HepG2 (cell line): ENCODE measurements around the gene HDAC4. TPM values are rescaled to one million over a fixed set of nuclear protein-coding genes. Genes with fewer than 3 reads are reported as not detected.
A peak's percentile ranks its signal among the peaks of the same experiment; 100 is the strongest.

Source experiments
- ATAC-seq: fragments of 200-7000 bp; cut with Tn5 transposase; 3 replicates; pipeline ENCODE4 v1.9.1; 2020; ENCODE audit warnings: mild to moderate bottlenecking, moderate library complexity
- BruUV-seq: library from RNA; stranded (reverse); fragments of 400-500 nt; replicated peaks from 2 replicates; lab custom pipeline; 2021; lab: Mats Ljungman, UMichigan
- CTCF ChIA-PET: fragments of 300-600 bp; formaldehyde crosslinking; extraction: SDS; loops from one replicate; lab custom pipeline; 2021; ENCODE audit warnings: low total read pairs, inconsistent platforms, low intra/inter-chr PET ratio; lab: Yijun Ruan, JAX
- POLR2A ChIA-PET: fragments of 350-600 bp; sonication (Branson Sonifier 250); formaldehyde crosslinking; loops from one replicate; lab custom pipeline; 2020; ENCODE audit warnings: antibody characterized with exemption, inconsistent platforms; lab: Yijun Ruan, JAX
- DNase-seq: peaks from one replicate; pipeline ENCODE4 v3.0.0-alpha.2; 2015; ENCODE audit warnings: low spot score
- FAIRE-seq: peaks from 3 replicates; lab custom pipeline; 2011; peaks lifted over from hg19 to GRCh38; lab: Jason Lieb, UNC
- H2AFZ ChIP-seq: one replicate; pipeline ENCODE4 v1.6.1; 2011; ENCODE audit warnings: low read length, inconsistent platforms
- H3K27ac ChIP-seq: fragments of 300-600 bp; 3 replicates; pipeline ENCODE4 v1.8.0; 2011; ENCODE audit warnings: mixed run types, mild to moderate bottlenecking, mixed read lengths, low read length, inconsistent platforms; ENCODE audit not compliant: insufficient read depth; ENCODE audit errors: extremely low read length
- H3K27me3 ChIP-seq, 2 experiments: fragments of 200-600 bp in 1 of 2; 2 replicates in 1 of 2; 3 replicates in 1 of 2; pipeline versions ENCODE4 v1.6.0 to v1.8.0; 2011; ENCODE audit warnings: low read length in 2 of 2, mild to moderate bottlenecking in 2 of 2, moderate library complexity in 2 of 2, inconsistent platforms in 1 of 2; ENCODE audit not compliant: insufficient read depth in 2 of 2, control insufficient read depth in 1 of 2
- H3K36me3 ChIP-seq, 2 experiments: fragments of 200-600 bp in 1 of 2; replicated peaks in 1 of 2; 2 replicates in 1 of 2; 3 replicates in 1 of 2; pipeline versions ENCODE4 v1.5.1 to v1.8.0; 2011; ENCODE audit warnings: low read length in 2 of 2, inconsistent platforms in 1 of 2; ENCODE audit not compliant: insufficient read depth in 2 of 2, control insufficient read depth in 1 of 2
- H3K4me1 ChIP-seq: 2 replicates; pipeline ENCODE4 v1.5.1; 2012; ENCODE audit warnings: low read length, inconsistent platforms; ENCODE audit not compliant: insufficient read depth
- H3K4me2 ChIP-seq: 2 replicates; pipeline ENCODE4 v1.6.0; 2011; ENCODE audit warnings: low read depth, low read length, inconsistent platforms
- H3K4me3 ChIP-seq, 3 experiments: fragments of 200-600 bp in 1 of 3; sonication (generic), shearing (Covaris generic) in 1 of 3; replicated peaks in 1 of 3; 2 replicates each; pipeline ENCODE4 v1.5.1; 2011 to 2016; ENCODE audit warnings: low read length in 3 of 3, inconsistent platforms in 2 of 3, low read depth in 2 of 3, mild to moderate bottlenecking in 2 of 3, control low read depth in 1 of 3, mixed read lengths in 1 of 3; ENCODE audit not compliant: insufficient read depth in 1 of 3
- H3K79me2 ChIP-seq: one replicate; pipeline ENCODE4 v1.6.1; 2011; ENCODE audit warnings: low read length, inconsistent platforms; ENCODE audit not compliant: insufficient read depth
- H3K9ac ChIP-seq: 2 replicates; pipeline ENCODE4 v1.6.0; 2011; ENCODE audit warnings: mild to moderate bottlenecking, low read depth, low read length, inconsistent platforms; ENCODE audit not compliant: insufficient read depth
- H3K9me3 ChIP-seq: 2 replicates; pipeline ENCODE4 v1.5.1; 2012; ENCODE audit warnings: mild to moderate bottlenecking, low read length
- H4K20me1 ChIP-seq: 2 replicates; pipeline ENCODE4 v1.6.0; 2011; ENCODE audit warnings: inconsistent platforms, mild to moderate bottlenecking, low read length, moderate library complexity; ENCODE audit not compliant: insufficient read depth
- CBFB ChIP-seq: sonication (generic); formaldehyde crosslinking; IDR thresholded peaks from 2 replicates; pipeline ENCODE4 v1.4.0; 2020; ENCODE audit warnings: missing genetic modification reagents
- DMTF1 ChIP-seq: sonication (generic); formaldehyde crosslinking; IDR thresholded peaks from 2 replicates; pipeline ENCODE4 v1.4.0; 2020; ENCODE audit warnings: mild to moderate bottlenecking, missing genetic modification reagents
- GMEB1 ChIP-seq: sonication (generic); formaldehyde crosslinking; IDR thresholded peaks from 2 replicates; pipeline ENCODE4 v1.5.1; 2020; ENCODE audit warnings: missing genetic modification reagents, mild to moderate bottlenecking, borderline replicate concordance
- HNRNPUL1 ChIP-seq: fragments of 200-400 bp; formaldehyde crosslinking; IDR thresholded peaks from 2 replicates; pipeline ENCODE4 v1.6.1; 2017; ENCODE audit warnings: low read depth, mild to moderate bottlenecking, low read length, moderate library complexity
- SMAD1 ChIP-seq: sonication (generic); formaldehyde crosslinking; IDR thresholded peaks from 2 replicates; pipeline ENCODE4 v1.4.0; 2020; ENCODE audit warnings: missing genetic modification reagents, low read depth, mild to moderate bottlenecking, borderline replicate concordance
- SOX13 ChIP-seq, 3 experiments: fragments of 450-650 bp in 1 of 3; sonication (generic) in 1 of 3; formaldehyde crosslinking in 1 of 3; IDR thresholded peaks in 2 of 3; conservative IDR thresholded peaks in 1 of 3; 2 replicates each; pipeline versions ENCODE4 v1.5.0 to v1.6.1; 2016 to 2020; ENCODE audit warnings: antibody characterized with exemption in 1 of 3, mild to moderate bottlenecking in 1 of 3, missing compliant biosample characterization in 1 of 3, missing genetic modification reagents in 1 of 3, moderate library complexity in 1 of 3
- ZMYM4 ChIP-seq: sonication (generic); formaldehyde crosslinking; IDR thresholded peaks from 2 replicates; pipeline ENCODE4 v1.8.1; 2023; ENCODE audit warnings: mild to moderate bottlenecking, missing genetic modification reagents
- ZNF138 ChIP-seq: sonication (generic); formaldehyde crosslinking; IDR thresholded peaks from 2 replicates; pipeline ENCODE4 v1.5.0; 2020; ENCODE audit warnings: mild to moderate bottlenecking, low read depth, missing genetic modification reagents
- ZNF430 ChIP-seq: sonication (generic); formaldehyde crosslinking; IDR thresholded peaks from 2 replicates; pipeline ENCODE4 v1.9.0; 2021; ENCODE audit warnings: mild to moderate bottlenecking, missing genetic modification reagents
- ZNF670 ChIP-seq: sonication (generic); formaldehyde crosslinking; IDR thresholded peaks from 2 replicates; pipeline ENCODE4 v1.8.0; 2022; ENCODE audit warnings: mild to moderate bottlenecking, missing genetic modification reagents, borderline replicate concordance
- ZNF691 ChIP-seq: sonication (generic); formaldehyde crosslinking; IDR thresholded peaks from 2 replicates; pipeline ENCODE4 v1.4.0; 2020; ENCODE audit warnings: missing genetic modification reagents, low read depth, mild to moderate bottlenecking, borderline replicate concordance
- WGBS: methylation state at CpG from one replicate; pipeline ENCODE4 v1.1.6; 2017; ENCODE audit warnings: low lambda C conversion rate; 5-methylcytosine and 5-hydroxymethylcytosine counted together
- in situ Hi-C: cut with HindIII; loops from 2 replicates; pipeline ENCODE4 v1.10.0; 2017; ENCODE audit warnings: low pct_unique_long_range_greater_than_20kb; ENCODE audit not compliant: extremely low pct_ligation_motif_present
- intact Hi-C: fragments of 100-400 bp; cut with micrococcal nuclease; formaldehyde crosslinking; loops from one replicate; pipeline ENCODE4 v1.10.0; 2022; ENCODE audit not compliant: unreplicated experiment
- polyA plus RNA-seq, 8 experiments: library from polyadenylated mRNA; depleted of rRNA in 3 of 8; stranded (reverse) in 7 of 8; unstranded in 1 of 8; fragments of >200 nt; fragmentation: Illumina TruSeq in 4 of 8; extraction: Trizol in 4 of 8; gene quantifications; 2 replicates each; pipeline versions ENCODE4 v1.2.1 to v1.2.3, GENCODE V29; 2011 to 2016; ENCODE audit warnings: low read depth in 4 of 8, missing spikeins in 1 of 8, mixed read lengths in 1 of 8; ENCODE audit not compliant: insufficient read depth in 1 of 8
- total RNA-seq, 5 experiments: library from RNA; depleted of rRNA; stranded (reverse); fragments of >200 nt; fragmentation: Illumina TruSeq; extraction: Trizol; gene quantifications; 2 replicates each; pipeline ENCODE4 v1.2.3, GENCODE V29; 2016; ENCODE audit warnings: low read depth in 1 of 5

HDAC4 gene
- total and polyA plus RNA-seq, 2 of the 13 experiments (the other 11 are each of a cell fraction or from before 2014, with no cell fraction given), result 10.1 to 11.5 TPM

- 94% methylated on average over 9 of the region's 9 CpGs for WGBS
- Histone ChIP-seq H3K27me3 (no peaks in the 10 kb centered on the region), H3K79me2 (no peaks in the 10 kb centered on the region), H3K9ac (no peak overlapping the region), H3K36me3 (peaks cover 10 to 46% of the 10 kb centered on the region in 2 experiments; a peak in 4 of 5 replicates), H3K9me3 (no peaks in the 10 kb centered on the region), H3K4me3 (no peak overlapping the region), H3K27ac (no peak overlapping the region), H2AFZ (no peak overlapping the region), H4K20me1 (peaks cover 10% of the 10 kb centered on the region; the same call in 1 of the 2 replicates)
- FAIRE-seq (no peak), DNase-seq (no peak), ATAC-seq (no peak)
- no TSS peak for BruUV-seq
- ChIA-PET POLR2A (no interaction called here), CTCF (no interaction called here)
- intact Hi-C loops, result no loop called here
- TF ChIP-seq ZNF691 (CRISPR knock-in tag) (no peak), ZNF430 (CRISPR knock-in tag) (no peak), ZNF138 (CRISPR knock-in tag) (no peak), CBFB (no peak), HNRNPUL1 (no peak)
- TF ChIP-seq, all 625 proteins: peak for 0
- Histone ChIP-seq H3K4me2 (no peak overlapping the region), H3K4me1 (peaks cover 12% of the 10 kb centered on the region)
- in situ Hi-C loops, result loop anchor here (5.0 kb wide), 1 partner anchor 252 kb away; no protein-coding TSS in a partner anchor
Observed at GRCh38 chr2:239145601-239146000, 255.2 kb downstream of the HDAC4 start.

GRCh38 chr2:239145106-239145505 lies 255.7 kb downstream of the HDAC4 start:
- BruUV-seq, result no TSS peak
- ChIA-PET POLR2A (no interaction called here), CTCF (no interaction called here)

More at GRCh38 chr2:239145106-239145505, 255.7 kb downstream of the HDAC4 start:
- Histone ChIP-seq H3K9me3 (no peaks in the 10 kb centered on the region), H3K36me3 (peaks cover 10 to 47% of the 10 kb centered on the region in 2 experiments; a peak in 4 of 5 replicates), H3K4me3 (no peak overlapping the region), H3K9ac (no peak overlapping the region), H3K27ac (no peak overlapping the region), H3K79me2 (no peaks in the 10 kb centered on the region), H2AFZ (no peak overlapping the region), H3K4me1 (peaks cover 12% of the 10 kb centered on the region), H3K27me3 (no peaks in the 10 kb centered on the region), H4K20me1 (peaks cover 10% of the 10 kb centered on the region; the same call in 1 of the 2 replicates), H3K4me2 (no peak overlapping the region)
- intact Hi-C loops (no loop called here), in situ Hi-C loops (loop anchor here (5.0 kb wide), 1 partner anchor 252 kb away; no protein-coding TSS in a partner anchor)
- DNase-seq (no peak), ATAC-seq (peak; percentile 16), FAIRE-seq (no peak)
- TF ChIP-seq ZNF670 (no peak), SOX13 (IDR thresholded peaks at IDR 0.05) (no peak), SOX13 (CRISPR knock-in tag; conservative IDR thresholded peaks at IDR 0.05 in 1 of 2, IDR thresholded peaks at IDR 0.05 in 1 of 2) (no peak), ZMYM4 (CRISPR knock-in tag) (no peak), GMEB1 (CRISPR knock-in tag) (no peak), SMAD1 (CRISPR knock-in tag) (no peak), DMTF1 (CRISPR knock-in tag) (no peak)
- WGBS, result 94% methylated on average over 15 of the region's 15 CpGs
